Kasumi-1 (cell line): ENCODE results near the gene TRMT10A.

Source experiments
- DNase-seq, 2 experiments: peaks; one replicate each; lab custom pipeline; 2025; lab: John Stamatoyannopoulos, UW

Gene TRMT10A, protein sequence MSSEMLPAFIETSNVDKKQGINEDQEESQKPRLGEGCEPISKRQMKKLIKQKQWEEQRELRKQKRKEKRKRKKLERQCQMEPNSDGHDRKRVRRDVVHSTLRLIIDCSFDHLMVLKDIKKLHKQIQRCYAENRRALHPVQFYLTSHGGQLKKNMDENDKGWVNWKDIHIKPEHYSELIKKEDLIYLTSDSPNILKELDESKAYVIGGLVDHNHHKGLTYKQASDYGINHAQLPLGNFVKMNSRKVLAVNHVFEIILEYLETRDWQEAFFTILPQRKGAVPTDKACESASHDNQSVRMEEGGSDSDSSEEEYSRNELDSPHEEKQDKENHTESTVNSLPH

GRCh38 chr4:99563310-99564186, at the start of gene TRMT10A:
TSS of gene TRMT10A (minus strand) at chr4:99564039. CDS start at chr4:99559338, 4,701 bp downstream.
- DNase-seq = peak; percentile 96 to 98

DNA sequence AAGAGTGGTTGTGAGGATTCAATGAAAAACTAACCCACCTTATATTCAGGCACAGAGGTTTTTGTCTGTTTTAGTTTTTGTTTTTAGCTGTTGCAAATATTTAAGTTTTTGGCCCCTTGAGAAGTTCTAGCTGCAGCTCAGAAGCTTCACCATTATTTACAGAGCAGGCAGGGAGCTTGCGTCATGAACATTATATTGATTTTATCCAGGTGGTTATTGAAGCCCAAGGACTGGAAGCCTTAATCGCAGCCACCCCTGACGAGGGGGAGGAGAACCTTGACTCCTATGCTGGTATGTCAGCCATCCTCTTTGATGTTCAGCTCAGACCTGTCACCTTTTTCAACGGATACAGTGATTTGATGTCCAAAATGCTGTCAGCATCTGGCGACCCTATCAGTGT, 48.9 kb upstream of the TRMT10A start:
- DNase-seq = no peak

DNA sequence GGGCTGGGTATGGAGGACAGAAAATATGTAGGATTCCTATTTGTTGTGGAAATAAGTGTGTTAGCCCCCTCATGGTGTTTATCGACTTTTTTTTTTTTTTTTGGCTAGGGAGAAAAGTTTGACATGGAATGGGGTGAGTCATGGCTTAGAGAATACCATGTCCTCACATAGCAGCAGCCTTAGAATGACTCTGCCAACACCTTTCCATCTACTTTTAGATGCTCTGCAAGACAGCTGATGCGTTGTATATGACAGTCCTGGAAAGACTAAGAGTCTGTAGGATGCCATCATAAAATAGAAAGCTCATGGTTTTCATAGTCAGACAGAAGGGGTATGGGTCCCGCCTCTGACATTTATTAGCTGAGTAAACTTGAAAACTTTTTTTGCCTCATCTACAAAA, 48.4 kb upstream of the TRMT10A start:
- DNase-seq = no peak

DNA sequence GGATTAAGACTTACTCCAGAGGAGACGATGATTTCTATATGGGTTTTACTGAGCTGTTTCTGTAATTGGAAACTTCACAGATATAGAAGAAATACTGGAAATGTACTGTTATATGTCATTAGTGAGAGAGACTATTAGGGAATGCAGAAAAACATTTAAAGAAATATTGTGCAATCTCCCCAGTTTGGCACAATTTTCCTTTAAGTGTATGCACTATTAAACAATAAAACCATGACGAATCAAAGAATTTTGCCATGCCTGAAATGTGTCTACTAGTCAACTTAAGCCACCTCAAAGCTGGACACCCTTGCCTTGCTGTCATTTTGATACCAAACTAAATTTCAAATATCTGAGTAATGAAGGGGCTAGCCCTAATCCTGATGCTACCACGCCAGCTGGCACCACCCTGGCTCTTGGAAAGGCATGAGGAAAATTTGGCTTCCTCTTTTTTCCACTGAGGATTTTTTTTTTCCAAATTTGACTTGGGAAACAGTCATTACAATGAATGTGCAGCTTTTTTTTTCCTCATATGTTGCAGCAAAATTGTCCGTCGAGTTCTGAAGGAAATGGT, 46.9 kb upstream of the TRMT10A start:
- no peak for DNase-seq

GRCh38 chr4:99608417-99608816, 44.6 kb upstream of the TRMT10A start:
- no peak for DNase-seq

- DNase-seq = no peak
Observed at GRCh38 chr4:99606716-99607115, 42.9 kb upstream of the TRMT10A start.

GRCh38 chr4:99594818-99595217, 31.0 kb upstream of the TRMT10A start:
- DNase-seq = no peak

- no peak for DNase-seq
Observed at GRCh38 chr4:99593781-99594641, 30.2 kb upstream of the TRMT10A start.

- DNase-seq = no peak
Observed at GRCh38 chr4:99591757-99592156, 27.9 kb upstream of the TRMT10A start.

GRCh38 chr4:99587803-99588202, 24.0 kb upstream of the TRMT10A start:
- DNase-seq = no peak

- no peak for DNase-seq
Observed at GRCh38 chr4:99587309-99587708, 23.5 kb upstream of the TRMT10A start.

DNA sequence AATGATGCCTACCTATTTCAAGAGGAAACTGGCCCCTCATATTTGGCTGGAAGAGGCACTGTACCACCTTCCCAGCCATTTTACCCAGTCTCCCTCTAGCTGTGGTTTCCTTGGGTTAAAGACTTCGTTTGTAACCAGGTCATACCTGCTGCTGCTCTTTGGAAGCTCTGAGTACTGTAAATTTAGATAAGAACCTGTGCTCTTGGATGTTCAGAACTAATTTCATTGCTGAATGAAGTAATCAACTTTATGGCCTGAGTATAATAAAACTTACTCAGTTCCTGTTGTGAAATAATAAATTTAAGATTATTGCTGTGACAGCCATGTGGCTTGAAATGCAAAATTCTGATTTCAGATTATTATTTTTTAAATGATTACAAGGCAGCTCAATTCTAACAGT, 23.0 kb upstream of the TRMT10A start:
- DNase-seq = no peak

DNA sequence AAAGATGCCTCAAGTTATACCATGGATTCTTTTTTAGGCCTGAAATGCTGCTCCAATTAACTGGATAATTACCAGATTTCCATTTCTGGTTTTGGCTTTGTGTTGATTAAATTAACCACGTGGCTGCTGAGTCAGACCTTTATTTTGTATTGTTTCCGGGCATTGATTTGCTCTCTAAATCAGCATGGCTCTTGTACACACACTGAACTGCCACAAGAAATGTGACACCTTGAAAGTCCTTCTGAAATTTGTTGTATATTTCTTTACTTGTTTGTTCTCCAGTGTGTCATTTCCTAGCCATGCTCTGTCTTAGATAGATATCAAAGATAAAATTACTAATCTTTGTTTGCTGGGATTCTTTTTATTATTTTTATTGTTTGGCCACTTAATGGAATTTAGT, 22.5 kb upstream of the TRMT10A start:
- DNase-seq = no peak

- DNase-seq = no peak
Observed at GRCh38 chr4:99585516-99585915, 21.7 kb upstream of the TRMT10A start.

DNA sequence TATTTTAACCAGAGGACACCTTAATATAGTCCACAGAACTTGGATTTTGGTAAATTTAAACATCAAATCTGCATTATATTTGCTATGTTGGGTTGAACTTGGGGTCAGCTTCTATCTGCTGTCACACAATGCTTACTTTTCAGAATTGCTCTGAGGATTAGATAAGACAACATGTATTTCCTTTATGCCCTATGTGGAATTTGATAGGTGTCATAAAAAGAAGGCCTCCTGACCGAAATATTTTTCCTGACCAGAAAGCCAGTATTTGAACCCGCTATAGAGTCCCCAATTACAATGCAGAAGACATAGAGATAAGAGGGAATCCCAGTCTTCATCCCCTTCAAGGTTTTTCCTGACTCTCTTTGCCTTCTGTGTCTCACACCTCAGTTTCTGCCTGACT, 14.9 kb upstream of the TRMT10A start:
- no peak for DNase-seq

DNA sequence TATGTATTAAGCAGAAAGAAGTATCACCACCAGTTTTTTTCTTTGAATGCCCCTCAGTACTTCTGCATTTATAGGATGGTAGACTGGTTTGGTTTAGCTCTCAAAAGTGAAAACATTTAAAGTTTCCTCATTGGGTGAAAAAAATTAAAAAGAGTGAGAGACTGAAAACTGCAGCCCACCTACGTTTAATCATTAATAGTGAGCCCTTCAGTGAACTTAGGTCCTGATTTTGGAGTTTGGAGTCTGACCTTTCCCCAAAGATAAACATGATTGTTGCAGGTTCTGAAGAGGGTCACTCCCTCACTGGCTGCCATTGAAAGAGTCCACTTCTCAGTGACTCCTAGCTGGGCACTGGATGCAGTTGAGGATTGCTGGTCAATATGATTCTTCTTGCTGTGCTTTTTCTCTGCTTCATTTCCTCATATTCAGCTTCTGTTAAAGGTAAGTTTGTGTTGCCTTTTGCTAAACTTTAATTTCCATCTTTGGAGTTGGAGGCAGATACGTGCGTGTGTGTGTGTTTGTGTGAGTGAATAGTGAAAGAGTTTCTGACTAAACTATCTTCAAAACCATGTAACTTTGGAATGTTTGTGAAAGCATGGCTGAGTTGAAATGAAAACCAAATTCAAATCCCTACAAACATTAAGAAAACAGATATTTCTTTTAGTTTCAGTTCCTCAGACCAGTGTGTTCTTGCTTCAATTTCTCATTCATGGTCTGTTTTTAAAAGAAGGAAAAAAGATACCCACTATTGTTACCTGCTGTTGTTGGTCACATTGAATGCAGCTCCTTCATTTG, 10.9 kb upstream of the TRMT10A start, which contains the start of gene MTTP:
TSS of gene MTTP (plus strand) at position 295 of the 795 bp plus-strand sequence. CDS start at position 381, 86 bp downstream.
- DNase-seq = no peak

DNA sequence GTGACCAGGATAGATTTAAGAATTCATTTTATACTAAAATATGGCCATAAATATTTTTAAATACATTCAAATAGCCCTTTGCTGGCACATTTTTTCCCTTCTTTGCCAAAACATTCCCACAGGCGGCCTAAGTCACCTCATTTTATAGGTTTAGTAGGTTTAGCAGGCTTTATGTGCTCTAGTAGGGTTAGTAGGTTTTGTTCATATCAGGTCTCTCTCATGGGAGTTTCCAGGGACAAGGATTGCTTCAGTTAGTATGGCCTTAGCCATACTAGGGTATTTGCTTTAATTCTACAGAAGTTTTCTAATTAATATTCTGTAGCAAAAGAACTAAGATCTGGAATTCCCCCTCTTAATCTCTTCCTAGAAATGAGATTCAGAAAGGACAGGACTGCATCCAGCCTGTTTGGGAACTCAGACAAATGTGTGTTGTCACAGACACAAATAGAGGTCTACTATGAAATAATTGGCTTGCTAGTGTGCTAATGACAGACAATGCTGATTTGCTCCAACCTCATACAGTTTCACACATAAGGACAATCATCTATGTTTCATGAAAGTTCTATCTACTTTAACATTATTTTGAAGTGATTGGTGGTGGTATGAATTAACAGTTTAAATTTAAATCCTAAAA, 10.0 kb upstream of the TRMT10A start:
- no peak for DNase-seq

DNA sequence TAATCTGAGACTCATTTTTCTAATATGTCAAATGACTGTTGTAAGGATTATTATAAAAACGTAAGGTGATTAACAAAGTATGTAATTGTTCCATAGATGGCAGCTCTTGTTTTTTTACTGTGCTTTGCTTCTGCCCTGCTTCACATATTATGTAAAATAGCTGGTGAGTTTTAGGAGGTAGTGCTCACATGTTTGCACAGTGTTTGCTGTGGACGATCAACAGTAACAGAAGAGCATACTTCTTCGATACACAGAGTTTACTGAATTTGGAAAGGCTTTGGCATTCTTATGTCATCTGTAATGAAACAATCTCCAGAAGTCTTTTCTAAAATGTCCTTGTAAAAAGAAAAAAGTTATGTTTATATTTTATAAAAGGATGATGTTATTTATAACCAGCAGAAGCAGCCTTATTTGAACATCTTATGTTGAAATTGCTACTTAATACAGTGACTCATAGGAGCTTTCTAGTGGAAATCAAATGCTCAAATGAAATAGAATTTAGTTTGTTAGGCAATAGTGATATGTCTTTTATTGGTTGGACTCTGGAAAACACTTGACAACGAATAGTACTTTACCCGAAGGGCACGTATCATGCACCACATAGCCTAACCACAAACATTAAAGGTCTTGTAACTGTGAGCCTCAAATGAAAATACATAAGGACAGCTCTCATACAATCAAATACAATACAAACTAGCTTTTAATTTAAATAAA, 8.8 kb upstream of the TRMT10A start:
- no peak for DNase-seq

DNA sequence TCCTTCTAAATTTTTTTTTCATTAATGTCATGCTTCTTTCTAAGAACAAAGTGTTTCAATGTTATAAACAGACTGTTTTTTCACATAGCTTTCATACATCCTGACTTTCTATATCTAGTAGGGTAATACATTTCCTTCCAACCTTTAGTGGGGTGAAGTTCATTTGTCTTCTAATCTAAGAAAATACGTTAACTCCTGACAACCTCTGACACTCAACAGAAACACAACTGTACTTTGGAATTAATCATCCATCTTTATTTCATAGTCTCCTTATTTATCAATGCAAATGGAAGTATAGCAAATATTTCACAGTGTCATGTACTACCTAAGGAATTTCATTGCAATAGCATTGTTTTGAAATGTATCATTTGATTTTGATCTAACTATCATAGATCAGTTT, 8.0 kb upstream of the TRMT10A start:
- no peak for DNase-seq

GRCh38 chr4:99564921-99565320, 1.1 kb upstream of the TRMT10A start:
- DNase-seq = no peak
